Measurements from ENCODE around the gene RCN2.

Gene RCN2

DNA sequence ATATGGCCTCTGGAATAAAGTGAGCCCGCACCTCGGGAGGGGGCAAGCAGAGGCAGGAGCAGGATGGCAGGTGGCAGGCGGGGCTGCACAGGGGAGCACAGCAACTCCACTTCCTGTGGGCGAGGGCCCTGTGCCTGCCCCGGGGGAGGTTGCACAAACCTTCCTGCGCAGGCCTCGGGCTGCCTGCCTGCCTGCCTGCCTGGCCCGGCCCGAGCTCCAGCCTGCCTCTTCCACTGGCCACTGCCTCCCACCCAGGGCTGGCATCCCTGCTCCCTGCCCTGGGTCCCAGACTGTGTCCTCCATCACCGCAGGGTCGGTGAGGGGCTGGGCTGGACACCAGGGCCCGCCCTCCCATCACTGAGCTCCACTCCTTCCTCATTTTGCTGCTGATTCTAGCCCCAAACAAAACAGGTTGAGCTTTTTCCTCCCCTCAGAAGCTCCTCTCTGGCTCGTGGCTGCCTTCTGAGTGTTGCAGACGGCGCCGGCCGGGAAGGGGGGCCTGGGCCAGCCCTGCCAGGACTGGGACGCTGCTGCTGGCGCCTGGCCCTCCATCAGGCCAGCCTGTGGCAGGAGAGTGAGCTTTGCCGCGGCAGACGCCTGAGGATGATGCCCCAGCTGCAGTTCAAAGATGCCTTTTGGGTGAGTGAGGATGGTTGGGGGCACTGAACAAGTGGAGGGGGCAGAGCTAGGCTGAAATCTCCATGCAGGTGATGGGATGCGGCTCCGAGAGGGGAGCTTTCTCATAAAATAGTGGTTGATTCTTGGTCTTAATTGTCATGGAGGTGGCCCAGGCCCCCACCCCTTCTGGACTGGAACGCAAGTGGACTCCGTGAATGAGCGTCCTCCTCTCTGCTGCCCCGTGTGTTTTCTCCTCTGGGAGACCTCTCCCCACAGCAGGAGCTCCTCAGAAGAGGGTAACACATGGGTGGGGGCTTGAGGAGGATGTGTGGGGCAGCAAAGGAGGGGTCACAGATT is 63.7 kb downstream of the RCN2 start, which contains the start of gene PSTPIP1:
PSTPIP1 (plus strand) TSS at position 156 of the 975 bp plus-strand sequence; CDS start at position 604, 448 bp downstream.
- DNase-seq, result no peak

GRCh38 chr15:76996076-76996525 is 64.6 kb downstream of the RCN2 start:
- no peak for DNase-seq

DNA sequence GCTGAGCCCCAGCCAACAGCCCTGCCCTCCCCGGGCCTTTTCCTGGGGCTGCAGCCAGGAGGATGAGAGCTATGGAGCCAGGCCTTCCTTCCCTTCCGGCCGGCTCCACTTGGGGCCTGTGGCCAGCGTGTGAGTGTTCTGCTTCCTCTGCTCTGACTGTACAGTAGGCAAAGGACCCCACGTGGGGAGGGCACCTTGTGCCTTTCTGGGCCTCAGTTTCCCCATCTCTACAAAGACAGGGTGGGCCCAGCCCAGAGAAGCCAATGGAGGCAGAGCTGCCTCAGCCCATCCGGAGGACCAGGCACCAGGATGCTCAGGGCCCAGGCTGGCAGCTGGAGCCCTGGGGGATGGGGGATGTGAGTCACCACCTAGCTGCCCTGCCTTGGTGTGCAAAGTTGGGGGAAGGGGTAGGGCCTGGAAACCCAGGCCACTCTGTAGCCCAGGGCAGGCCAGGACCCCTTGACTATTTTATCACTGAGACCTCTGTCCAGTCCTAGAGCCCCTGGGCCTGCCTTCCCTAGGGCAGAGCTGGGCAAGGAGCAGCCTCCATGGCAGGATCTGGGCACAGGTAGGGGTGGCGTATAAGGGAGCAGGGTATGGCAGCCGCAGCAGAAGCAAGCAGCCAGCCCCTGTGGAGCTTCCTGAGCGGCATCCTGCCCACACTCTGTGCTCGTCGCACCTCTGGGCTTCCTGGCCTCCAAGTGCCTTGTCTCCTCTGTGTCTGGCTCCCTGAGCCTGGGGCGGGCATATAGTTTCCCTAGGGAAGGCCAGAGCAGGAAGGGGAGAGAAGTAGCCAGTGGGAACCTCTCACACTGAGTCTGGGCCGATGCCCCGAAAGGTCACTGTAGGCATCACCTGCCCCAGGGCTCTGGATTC is 65.2 kb downstream of the RCN2 start:
- DNase-seq, result peak; percentile 23

- DNase-seq, result no peak
These were observed 67.2 kb downstream of the RCN2 start for GRCh38 chr15:76998663-76999285.

DNA sequence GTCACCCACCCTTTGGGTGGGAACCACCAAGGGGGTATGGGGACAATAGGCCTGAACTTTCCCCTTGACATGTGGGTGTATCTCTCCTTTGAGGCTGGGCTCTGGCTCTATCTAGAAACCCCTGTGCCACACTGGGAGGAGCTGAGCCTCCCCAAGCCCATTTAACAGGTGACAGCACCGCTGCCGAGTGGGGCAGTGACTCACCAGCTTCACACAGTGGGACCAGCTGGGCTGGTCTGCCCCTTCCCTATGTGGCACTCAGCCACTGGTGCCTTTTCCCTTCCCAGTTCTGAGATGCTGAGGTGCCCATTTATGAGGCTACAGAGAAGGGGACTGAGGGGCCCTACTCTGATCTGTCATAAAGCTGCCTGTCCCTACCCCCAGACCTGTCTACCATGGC is 68.4 kb downstream of the RCN2 start:
- no peak for DNase-seq

DNA sequence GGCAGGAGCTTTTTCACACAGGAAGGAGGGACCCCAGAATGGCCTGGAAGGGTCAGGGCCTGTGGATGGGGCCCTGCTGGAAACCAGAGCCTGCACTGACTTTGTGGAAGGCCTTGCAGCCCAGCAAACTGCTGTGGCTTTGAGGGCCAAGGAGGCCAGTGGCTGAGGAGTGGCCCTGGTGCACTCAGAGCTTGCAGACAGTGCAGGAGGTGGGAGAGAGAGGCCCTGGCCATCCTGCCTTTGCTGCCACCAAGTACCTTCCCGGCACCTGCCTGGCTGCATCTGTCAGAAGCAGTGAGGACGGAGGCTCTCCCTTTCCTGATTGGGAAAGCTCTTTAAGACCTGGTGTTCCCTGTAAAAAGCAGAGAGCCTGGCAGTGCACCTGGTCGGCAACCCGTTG is 69.8 kb downstream of the RCN2 start:
- no peak for DNase-seq

DNA sequence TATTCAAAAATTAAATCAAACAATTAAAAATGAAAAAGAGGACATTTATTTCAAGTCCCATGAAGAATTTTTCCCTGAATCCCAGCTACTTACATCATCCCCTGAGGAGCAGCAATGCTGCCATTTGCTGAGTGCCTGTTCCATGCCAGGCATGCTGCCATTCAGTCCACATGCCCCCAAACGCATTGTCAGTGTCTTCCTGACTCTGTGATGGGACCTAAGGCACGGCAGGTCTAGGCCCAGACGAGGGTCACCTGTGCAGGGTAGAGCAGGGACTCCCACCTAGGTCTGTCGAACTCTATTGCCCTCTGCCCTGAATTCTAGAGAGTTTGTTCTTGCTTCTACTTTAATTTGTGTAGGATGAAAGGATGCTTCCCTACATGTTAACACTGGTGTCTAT is 70.4 kb downstream of the RCN2 start:
- no peak for DNase-seq

DNA sequence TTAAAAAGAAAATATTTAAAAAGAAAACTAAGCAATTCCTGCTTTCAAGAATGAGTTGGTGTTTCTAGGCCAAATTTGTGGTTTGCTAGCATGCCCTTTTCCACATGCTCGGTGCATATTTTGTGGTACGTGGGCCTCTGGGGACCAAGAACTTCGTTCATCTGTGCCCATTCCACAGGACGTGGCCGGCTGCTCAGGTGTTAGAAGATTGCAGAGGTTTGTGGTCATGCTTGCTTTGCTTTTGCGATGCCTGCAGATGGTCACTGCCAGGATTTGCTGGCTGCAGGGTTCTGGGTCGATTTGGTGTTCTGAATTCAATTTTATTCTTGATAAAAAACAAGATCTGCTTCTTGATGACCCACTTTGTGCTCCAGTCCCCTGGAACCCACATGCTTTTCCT is 70.9 kb downstream of the RCN2 start:
- no peak for DNase-seq

GRCh38 chr15:77002954-77003912 is 71.7 kb downstream of the RCN2 start:
- no peak for DNase-seq
